ENCODE results near the gene TBCCD1. TPM values are rescaled to one million over a fixed set of nuclear protein-coding genes. Genes with fewer than 3 reads are reported as not detected.

Gene TBCCD1
- total RNA-seq, 1 experiment from 2014 or later = 7.4 TPM

DNA sequence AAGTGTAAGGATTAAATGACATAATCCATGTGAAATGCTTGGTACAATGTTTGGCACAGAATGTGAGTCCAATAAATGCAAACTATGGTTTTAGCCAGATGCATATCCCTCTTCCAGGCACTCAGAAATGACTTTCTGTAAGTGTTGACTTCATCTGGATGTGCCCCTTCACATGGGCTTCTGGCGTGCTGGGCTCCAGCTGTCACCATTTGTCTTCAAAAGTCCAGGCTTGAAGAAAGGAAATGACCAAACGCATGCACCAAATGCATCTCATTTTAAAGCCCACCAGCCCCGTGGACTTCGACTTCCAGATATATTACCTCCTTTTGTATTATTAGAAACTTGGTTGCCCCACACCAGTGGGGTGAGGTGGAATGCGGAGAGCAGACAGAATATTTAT is 46.7 kb downstream of the TBCCD1 start:
- H2BK20ac ChIP-seq (ENCODE audit: low read depth, low read length, poor library complexity, severe bottlenecking) = no peak overlapping the region
- no peaks in the 10 kb centered on the region for H3K23me2 ChIP-seq (ENCODE audit: insufficient read length, low read depth, low read length, poor library complexity, severe bottlenecking)
- H3K27ac Mint-ChIP-seq = no peak overlapping the region
- no peak overlapping the region for H2AFZ ChIP-seq (ENCODE audit: low read length)
- H2BK120ac ChIP-seq (ENCODE audit: low read depth, low read length, poor library complexity, severe bottlenecking) = no peak overlapping the region
- WGBS (ENCODE audit: extremely low coverage, insufficient read length, low lambda C conversion rate) = no CpG with 5 or more reads among the region's 5 CpGs
- no peak overlapping the region for H2BK15ac ChIP-seq (ENCODE audit: low read depth, low read length)
- H3T11ph ChIP-seq (ENCODE audit: low read length) = no peak overlapping the region
- H3K79me2 ChIP-seq (ENCODE audit: insufficient read depth, low read length) = no peaks in the 10 kb centered on the region
- TF ChIP-seq, protein P1, sequence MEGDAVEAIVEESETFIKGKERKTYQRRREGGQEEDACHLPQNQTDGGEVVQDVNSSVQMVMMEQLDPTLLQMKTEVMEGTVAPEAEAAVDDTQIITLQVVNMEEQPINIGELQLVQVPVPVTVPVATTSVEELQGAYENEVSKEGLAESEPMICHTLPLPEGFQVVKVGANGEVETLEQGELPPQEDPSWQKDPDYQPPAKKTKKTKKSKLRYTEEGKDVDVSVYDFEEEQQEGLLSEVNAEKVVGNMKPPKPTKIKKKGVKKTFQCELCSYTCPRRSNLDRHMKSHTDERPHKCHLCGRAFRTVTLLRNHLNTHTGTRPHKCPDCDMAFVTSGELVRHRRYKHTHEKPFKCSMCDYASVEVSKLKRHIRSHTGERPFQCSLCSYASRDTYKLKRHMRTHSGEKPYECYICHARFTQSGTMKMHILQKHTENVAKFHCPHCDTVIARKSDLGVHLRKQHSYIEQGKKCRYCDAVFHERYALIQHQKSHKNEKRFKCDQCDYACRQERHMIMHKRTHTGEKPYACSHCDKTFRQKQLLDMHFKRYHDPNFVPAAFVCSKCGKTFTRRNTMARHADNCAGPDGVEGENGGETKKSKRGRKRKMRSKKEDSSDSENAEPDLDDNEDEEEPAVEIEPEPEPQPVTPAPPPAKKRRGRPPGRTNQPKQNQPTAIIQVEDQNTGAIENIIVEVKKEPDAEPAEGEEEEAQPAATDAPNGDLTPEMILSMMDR (conservative IDR thresholded peaks at IDR 0.05) = no peak
- no peak for DNase-seq
- no peak overlapping the region for H3K14ac ChIP-seq (ENCODE audit: insufficient read depth, low read length)
- H3K9me3 Mint-ChIP-seq = no peaks in the 10 kb centered on the region
- H3K4me2 ChIP-seq (ENCODE audit: insufficient read depth, insufficient read length, low read length) = no peak overlapping the region
- H3K4me3 Mint-ChIP-seq = no peak overlapping the region
- H3K79me1 ChIP-seq (ENCODE audit: insufficient read depth, low read depth, low read length, poor library complexity, severe bottlenecking) = no peaks in the 10 kb centered on the region
- no peak overlapping the region for H3K27ac ChIP-seq (ENCODE audit: insufficient read length, low read depth, low read length)
- no peak overlapping the region for H3K56ac ChIP-seq (ENCODE audit: insufficient read length, low read depth, low read length)
- H4K8ac ChIP-seq (replicated peaks; ENCODE audit: insufficient read length, low read depth, low read length) = no peak overlapping the region
- H4K91ac ChIP-seq (ENCODE audit: insufficient read length, low read depth, low read length) = no peak overlapping the region
- H2AK5ac ChIP-seq (ENCODE audit: insufficient read length, low read length) = no peak overlapping the region
- H4K20me1 ChIP-seq (ENCODE audit: control insufficient read depth, insufficient read depth, insufficient read length) = no peaks in the 10 kb centered on the region
- H3K4ac ChIP-seq (ENCODE audit: low read depth, low read length) = no peak overlapping the region
- H3K4me1 Mint-ChIP-seq = peaks cover 0 to 3% of the 10 kb centered on the region in 2 experiments; a peak in 1 of 4 replicates
- no peak overlapping the region for H3K23ac ChIP-seq (ENCODE audit: insufficient read length, low read depth, low read length)
- no peaks in the 10 kb centered on the region for H3K27me3 ChIP-seq (ENCODE audit: insufficient read depth, low read length)
- no peak overlapping the region for H4K5ac ChIP-seq (ENCODE audit: insufficient read length, low read depth, low read length)
- H3K4me1 ChIP-seq (ENCODE audit: insufficient read depth, low read length) = no peaks in the 10 kb centered on the region
- H3K27me3 Mint-ChIP-seq (ENCODE audit: low read depth) = peaks cover 12% of the 10 kb centered on the region
- no peak overlapping the region for H3K18ac ChIP-seq (ENCODE audit: insufficient read length, low read depth, low read length)
- H3K9me3 ChIP-seq (ENCODE audit: control insufficient read depth, low read depth, low read length) = no peaks in the 10 kb centered on the region
- H2BK12ac ChIP-seq (ENCODE audit: insufficient read length, low read depth, low read length) = no peak overlapping the region
- no peak overlapping the region for H3K9ac ChIP-seq (ENCODE audit: extremely low read depth, insufficient read length, low read length)
- H2BK5ac ChIP-seq (ENCODE audit: insufficient read length, low read length) = no peak overlapping the region
- H3K36me3 Mint-ChIP-seq (ENCODE audit: insufficient read depth in 1 of 3, low read depth in 3 of 3) = no peaks in the 10 kb centered on the region

Measured in H9 (cell line).